Loucy (cell line): Measurements from ENCODE around the gene LMAN1L.
"Not testable (repeated sequence)": the region's sequence is repeated elsewhere in the genome, so short reads cannot be mapped to it uniquely, and the experiment has no call there.

Source experiments
- H2AFZ ChIP-seq: fragments of 200-600 bp; sonication (generic); 2 replicates; pipeline ENCODE4 v1.6.0; 2016; ENCODE audit warnings: antibody characterized with exemption, mild to moderate bottlenecking, low read length, moderate library complexity
- H3F3A ChIP-seq: fragments of 200-600 bp; 2 replicates; pipeline ENCODE4 v1.6.0; 2016; ENCODE audit warnings: antibody characterized with exemption, low read depth, mild to moderate bottlenecking
- H3K27me3 ChIP-seq: fragments of 200-600 bp; sonication (generic); 2 replicates; pipeline ENCODE4 v1.6.1; 2014; ENCODE audit warnings: low read length, mild to moderate bottlenecking; ENCODE audit not compliant: insufficient read depth, poor library complexity, severe bottlenecking
- H3K36me3 ChIP-seq: fragments of 200-600 bp; sonication (generic); 2 replicates; pipeline ENCODE4 v1.6.1; 2016; ENCODE audit warnings: low read length; ENCODE audit not compliant: insufficient read depth
- H3K4me1 ChIP-seq: fragments of 200-600 bp; sonication (generic); 2 replicates; pipeline ENCODE4 v1.5.1; 2014; ENCODE audit warnings: low read length, mild to moderate bottlenecking; ENCODE audit not compliant: insufficient read depth, poor library complexity, severe bottlenecking
- H3K4me2 ChIP-seq: fragments of 200-600 bp; sonication (generic); 2 replicates; pipeline ENCODE4 v1.6.0; 2014; ENCODE audit warnings: antibody characterized with exemption, low read length, low read depth, mild to moderate bottlenecking; ENCODE audit not compliant: poor library complexity, severe bottlenecking
- H3K4me3 ChIP-seq: fragments of 200-600 bp; sonication (generic); 2 replicates; pipeline ENCODE4 v1.5.1; 2014; ENCODE audit warnings: low read length, mild to moderate bottlenecking, mixed read lengths; ENCODE audit not compliant: poor library complexity, severe bottlenecking
- H3K79me2 ChIP-seq: fragments of 200-600 bp; sonication (generic); 2 replicates; pipeline ENCODE4 v1.6.1; 2014; ENCODE audit warnings: low read length; ENCODE audit not compliant: insufficient read depth
- H3K9ac ChIP-seq: fragments of 200-600 bp; sonication (generic); 2 replicates; pipeline ENCODE4 v1.6.0; 2014; ENCODE audit warnings: mild to moderate bottlenecking, low read depth, low read length, moderate library complexity; ENCODE audit not compliant: poor library complexity, severe bottlenecking
- H3K9me2 ChIP-seq: fragments of 200-600 bp; sonication (generic); replicated peaks from 2 replicates; pipeline ENCODE4 v1.6.1; 2016; ENCODE audit warnings: low read depth, low read length, mixed read lengths
- H3K9me3 ChIP-seq: fragments of 200-600 bp; sonication (generic); 2 replicates; pipeline ENCODE4 v1.6.1; 2014; ENCODE audit warnings: mild to moderate bottlenecking, antibody characterized with exemption, low read length, low read depth; ENCODE audit not compliant: insufficient read depth
- H4K20me1 ChIP-seq: fragments of 200-600 bp; sonication (generic); 2 replicates; pipeline ENCODE4 v1.6.0; 2014; ENCODE audit warnings: antibody characterized with exemption, low read length, mild to moderate bottlenecking; ENCODE audit not compliant: insufficient read depth, poor library complexity, severe bottlenecking
- EZH2phosphoT487 ChIP-seq: fragments of 200-600 bp; IDR thresholded peaks from 2 replicates; pipeline ENCODE4 v1.6.1; 2018; ENCODE audit warnings: antibody characterized with exemption, mild to moderate bottlenecking, moderate library complexity, borderline replicate concordance
- TF ChIP-seq, protein P1 (sequence below): fragments of 200-600 bp; sonication (generic); conservative IDR thresholded peaks from 2 replicates; pipeline ENCODE4 v1.5.1; 2014; ENCODE audit warnings: mild to moderate bottlenecking, antibody characterized with exemption, low read length

LMAN1L gene

DNA sequence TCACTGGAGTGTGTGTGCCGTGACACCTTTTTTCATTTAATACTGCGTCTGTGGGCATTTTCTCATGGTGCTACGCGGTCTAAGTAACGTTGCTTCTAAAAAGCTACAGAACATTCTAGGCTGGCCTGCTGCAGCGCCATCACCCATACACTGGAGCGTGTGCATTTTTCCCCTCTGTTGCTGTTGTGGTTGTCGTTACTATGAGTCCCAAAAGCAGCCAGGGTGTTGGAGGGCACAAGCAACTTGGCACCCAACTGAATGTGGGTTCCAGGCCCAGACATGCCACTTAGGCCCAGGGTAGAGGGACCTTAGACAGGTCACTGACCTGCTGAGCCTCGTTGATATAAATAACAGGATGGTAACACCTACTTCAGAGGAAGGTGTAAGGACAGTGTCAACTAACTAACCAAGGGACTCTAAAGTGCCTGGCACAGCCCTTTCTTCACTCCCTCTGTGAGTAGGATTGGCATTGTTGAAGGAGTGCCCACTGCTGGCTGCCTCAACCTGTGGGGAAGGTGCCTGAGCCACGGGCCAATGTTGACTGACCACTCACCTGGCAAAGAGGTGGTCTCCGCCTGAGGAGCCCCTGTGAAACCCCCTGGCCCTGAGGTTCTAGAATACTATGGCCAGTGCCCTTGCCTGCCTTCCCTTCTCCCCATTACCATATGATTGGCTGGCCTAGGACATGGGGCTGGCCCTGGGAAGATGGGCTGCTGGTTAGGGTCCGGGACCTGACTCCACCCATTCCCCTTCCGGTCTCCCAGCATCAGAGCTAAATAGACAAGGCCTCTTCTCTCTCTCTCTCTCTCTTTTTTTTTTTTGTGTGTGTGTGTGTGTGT is 27.2 kb upstream of the LMAN1L start:
- H3F3A ChIP-seq: peaks cover 6% of the 10 kb centered on the region; the same call in 1 of the 2 replicates
- H3K9me2 ChIP-seq: no peaks in the 10 kb centered on the region
- TF ChIP-seq, protein P1, sequence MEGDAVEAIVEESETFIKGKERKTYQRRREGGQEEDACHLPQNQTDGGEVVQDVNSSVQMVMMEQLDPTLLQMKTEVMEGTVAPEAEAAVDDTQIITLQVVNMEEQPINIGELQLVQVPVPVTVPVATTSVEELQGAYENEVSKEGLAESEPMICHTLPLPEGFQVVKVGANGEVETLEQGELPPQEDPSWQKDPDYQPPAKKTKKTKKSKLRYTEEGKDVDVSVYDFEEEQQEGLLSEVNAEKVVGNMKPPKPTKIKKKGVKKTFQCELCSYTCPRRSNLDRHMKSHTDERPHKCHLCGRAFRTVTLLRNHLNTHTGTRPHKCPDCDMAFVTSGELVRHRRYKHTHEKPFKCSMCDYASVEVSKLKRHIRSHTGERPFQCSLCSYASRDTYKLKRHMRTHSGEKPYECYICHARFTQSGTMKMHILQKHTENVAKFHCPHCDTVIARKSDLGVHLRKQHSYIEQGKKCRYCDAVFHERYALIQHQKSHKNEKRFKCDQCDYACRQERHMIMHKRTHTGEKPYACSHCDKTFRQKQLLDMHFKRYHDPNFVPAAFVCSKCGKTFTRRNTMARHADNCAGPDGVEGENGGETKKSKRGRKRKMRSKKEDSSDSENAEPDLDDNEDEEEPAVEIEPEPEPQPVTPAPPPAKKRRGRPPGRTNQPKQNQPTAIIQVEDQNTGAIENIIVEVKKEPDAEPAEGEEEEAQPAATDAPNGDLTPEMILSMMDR: no peak
- TF ChIP-seq EZH2phosphoT487: no peak
- H3K4me1 ChIP-seq: peaks cover 67% of the 10 kb centered on the region
- H4K20me1 ChIP-seq: peaks cover 66% of the 10 kb centered on the region
- H3K9ac ChIP-seq: peak overlapping the region; percentile 96
- peak overlapping the region; percentile 95 for H3K4me2 ChIP-seq
- no peaks in the 10 kb centered on the region for H3K36me3 ChIP-seq
- H3K4me3 ChIP-seq: peak overlapping the region; percentile 83
- peaks cover 88% of the 10 kb centered on the region for H3K79me2 ChIP-seq
- H3K9me3 ChIP-seq: no peaks in the 10 kb centered on the region
- no peak overlapping the region for H2AFZ ChIP-seq
- no peaks in the 10 kb centered on the region for H3K27me3 ChIP-seq

DNA sequence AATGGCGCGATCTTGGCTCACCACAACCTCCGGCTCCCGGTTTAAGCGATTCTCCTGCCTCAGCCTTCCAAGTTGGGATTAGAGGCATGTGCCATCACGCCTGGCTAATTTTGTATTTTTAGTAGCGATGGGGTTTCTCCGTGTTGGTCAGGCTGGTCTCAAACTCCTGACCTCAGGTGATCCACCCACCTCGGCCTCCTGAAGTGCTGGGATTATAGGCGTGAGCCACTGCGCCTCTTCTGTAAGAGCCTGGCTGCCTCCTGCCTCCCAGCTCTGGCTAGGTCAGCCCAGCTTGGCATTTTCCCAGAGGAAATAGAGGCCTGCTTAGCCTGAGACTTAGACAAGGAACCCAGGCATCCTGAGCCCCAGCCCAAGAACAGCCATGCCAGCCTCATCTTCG is 26.6 kb upstream of the LMAN1L start:
- Histone ChIP-seq H3K4me1 (peaks cover 67% of the 10 kb centered on the region), H4K20me1 (peaks cover 73% of the 10 kb centered on the region), H3K79me2 (peaks cover 88% of the 10 kb centered on the region), H3K4me2 (peak overlapping the region; percentile 95), H3K4me3 (peak overlapping the region; percentile 83), H3K9ac (peak overlapping the region; percentile 96)
- not testable (repeated sequence) for H2AFZ ChIP-seq, H3K9me3 ChIP-seq, H3K9me2 ChIP-seq, H3K36me3 ChIP-seq, H3F3A ChIP-seq, H3K27me3 ChIP-seq

DNA sequence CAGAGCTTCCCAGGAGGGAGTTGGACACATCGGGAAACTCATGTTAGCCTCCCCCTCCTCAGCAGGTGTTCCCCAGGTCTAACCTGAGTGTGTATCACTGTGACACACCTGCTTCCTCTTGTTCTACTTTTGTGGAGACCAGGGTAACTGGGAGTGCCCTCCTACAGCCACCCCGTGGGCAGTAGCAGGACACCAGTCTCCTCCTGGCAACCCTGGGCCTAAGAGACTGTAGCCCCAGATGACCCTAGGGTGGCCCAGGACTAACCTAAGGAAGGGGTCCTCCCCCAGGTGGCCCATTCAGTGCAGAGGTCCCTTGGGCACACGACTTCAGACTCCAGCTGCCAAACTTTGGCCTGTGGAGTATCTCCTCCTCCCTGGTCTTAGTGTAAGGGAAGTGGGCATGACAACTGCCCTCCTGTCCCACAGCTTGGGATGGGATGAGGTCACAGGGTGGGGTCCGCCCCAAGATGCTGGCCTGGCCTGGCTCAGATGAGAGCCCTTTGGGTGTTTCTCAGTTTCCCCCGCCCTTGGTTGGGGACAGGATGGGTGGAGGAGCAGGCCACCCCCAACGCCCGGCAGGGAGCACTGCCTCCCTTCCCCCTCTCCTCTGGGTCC is 26.0 kb upstream of the LMAN1L start:
- Histone ChIP-seq H3K9me3 (no peaks in the 10 kb centered on the region), H3K27me3 (no peaks in the 10 kb centered on the region), H3F3A (peaks cover 6% of the 10 kb centered on the region; the same call in 1 of the 2 replicates), H3K4me1 (peaks cover 67% of the 10 kb centered on the region), H3K9me2 (no peaks in the 10 kb centered on the region), H3K9ac (peak overlapping the region; percentile 96), H4K20me1 (peaks cover 79% of the 10 kb centered on the region), H2AFZ (no peak overlapping the region), H3K4me3 (peak overlapping the region; percentile 83), H3K79me2 (peaks cover 88% of the 10 kb centered on the region), H3K36me3 (peaks cover 7% of the 10 kb centered on the region; the same call in 1 of the 2 replicates), H3K4me2 (peak overlapping the region; percentile 95)
- no peak for TF ChIP-seq EZH2phosphoT487
- TF ChIP-seq, protein P1: no peak
